Middle frontal gyrus (tissue), 1 donor: Measurements from ENCODE around the gene CNNM3.
A peak's percentile ranks its signal among the peaks of the same experiment; 100 is the strongest.
"Not testable (repeated sequence)": the region's sequence is repeated elsewhere in the genome, so short reads cannot be mapped to it uniquely, and the experiment has no call there.

ENCODE experiments used
- DNase-seq: peaks from one replicate; pipeline ENCODE4 v3.0.0-alpha.2; 2015; ENCODE audit warnings: low spot score; ENCODE audit errors: extremely low spot score

Gene CNNM3

GRCh38 chr2:96839293-96839874, 23.3 kb downstream of the CNNM3 start:
- no peak for DNase-seq

GRCh38 chr2:96839875-96840850, 24.1 kb downstream of the CNNM3 start:
- no peak for DNase-seq

- no peak for DNase-seq
These were observed 25.8 kb downstream of the CNNM3 start for GRCh38 chr2:96841701-96842495.

GRCh38 chr2:96842600-96842999, 26.5 kb downstream of the CNNM3 start:
- DNase-seq: no peak

- DNase-seq: no peak
These were observed 27.6 kb downstream of the CNNM3 start, which contains the start of gene ANKRD23 for GRCh38 chr2:96843538-96844268. Gene ANKRD23 (minus strand): TSS chr2:96844021. CDS start chr2:96843992, 29 bp downstream.

GRCh38 chr2:96844405-96844808, 28.3 kb downstream of the CNNM3 start:
- DNase-seq: no peak

GRCh38 chr2:96846825-96847224, 30.8 kb downstream of the CNNM3 start:
- DNase-seq: no peak

GRCh38 chr2:96847586-96847985, 31.5 kb downstream of the CNNM3 start:
- no peak for DNase-seq

GRCh38 chr2:96848264-96848663, 32.2 kb downstream of the CNNM3 start:
- no peak for DNase-seq

- no peak for DNase-seq
These were observed 36.6 kb downstream of the CNNM3 start for GRCh38 chr2:96852667-96853066.

GRCh38 chr2:96853321-96853720, 37.3 kb downstream of the CNNM3 start:
- no peak for DNase-seq

GRCh38 chr2:96856776-96857666, 41.0 kb downstream of the CNNM3 start:
- no peak for DNase-seq

GRCh38 chr2:96857667-96858372, 41.8 kb downstream of the CNNM3 start, which contains the start of gene ANKRD39:
Gene ANKRD39 (minus strand): TSS chr2:96858016. CDS start chr2:96857987, 29 bp downstream.
- DNase-seq: peak; percentile 98

- DNase-seq: no peak
These were observed 43.1 kb downstream of the CNNM3 start for GRCh38 chr2:96859099-96859649.

- DNase-seq: no peak
These were observed 43.6 kb downstream of the CNNM3 start for GRCh38 chr2:96859681-96860064.

- DNase-seq: no peak
These were observed 44.3 kb downstream of the CNNM3 start for GRCh38 chr2:96860065-96861029.

- DNase-seq: no peak
These were observed 45.0 kb downstream of the CNNM3 start for GRCh38 chr2:96861074-96861473.

GRCh38 chr2:96863056-96863455, 47.0 kb downstream of the CNNM3 start:
- DNase-seq: not testable (repeated sequence)
